ENCODE data around the gene PLEKHG4B. TPM values are rescaled to one million over a fixed set of nuclear protein-coding genes. Genes with fewer than 3 reads are reported as not detected.
"Not testable (repeated sequence)": the region's sequence is repeated elsewhere in the genome, so short reads cannot be mapped to it uniquely, and the experiment has no call there.

The PLEKHG4B gene
- polyA plus RNA-seq, 1 donor (not counting 4 experiments of a cell fraction or from before 2014, with no cell fraction given) = not detected

DNA sequence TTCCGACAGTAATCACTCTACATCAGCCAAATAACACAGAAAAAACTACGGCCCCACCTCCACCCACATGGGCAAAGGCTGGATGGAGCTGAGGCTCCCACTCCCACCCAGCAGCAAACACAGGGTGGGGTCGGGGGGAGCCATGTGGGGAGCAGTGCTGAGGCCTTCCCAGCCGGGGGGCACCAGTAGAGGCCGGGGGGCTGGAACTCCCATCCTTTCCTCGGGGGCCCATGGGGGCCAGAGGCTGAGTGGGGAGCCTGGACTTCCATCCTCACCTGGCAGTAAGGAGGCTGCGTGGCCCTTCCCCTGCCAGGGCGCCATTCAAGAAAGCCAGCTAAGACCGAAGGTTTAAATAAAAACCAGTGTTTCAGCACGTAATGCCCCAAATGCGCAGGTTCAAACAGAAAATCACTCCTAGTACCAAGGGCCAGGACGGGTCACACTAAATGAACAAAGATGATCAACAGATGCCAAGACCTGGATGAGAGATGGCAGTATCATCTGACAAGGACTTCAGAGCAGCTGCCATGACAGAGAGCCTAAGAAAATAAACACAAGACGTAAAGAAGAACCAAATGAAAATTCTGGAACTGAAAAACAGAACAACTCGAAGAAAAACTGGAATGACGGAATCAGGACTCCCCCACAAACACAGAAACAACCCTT is 116.6 kb downstream of the PLEKHG4B start:
- Histone ChIP-seq H3K4me1 (ENCODE audit: control insufficient read depth, extremely low read depth, insufficient read depth, low read length) (no peaks in the 10 kb centered on the region), H3K9me3 (ENCODE audit: control insufficient read depth, low read depth, low read length) (no peaks in the 10 kb centered on the region), H3K27me3 (ENCODE audit: control insufficient read depth, extremely low read depth, insufficient read depth, low read length) (no peaks in the 10 kb centered on the region), H3K4me2 (ENCODE audit: control insufficient read depth, extremely low read depth, insufficient read depth, low read depth, low read length) (no peak overlapping the region), H3K36me3 (ENCODE audit: control insufficient read depth in 2 of 2, extremely low read depth in 1 of 2, insufficient read depth in 2 of 2, low read length in 2 of 2) (peaks cover 5 to 21% of the 10 kb centered on the region in 2 experiments), H3K9me1 (ENCODE audit: control insufficient read depth, extremely low read depth, insufficient read depth, low read length) (no peaks in the 10 kb centered on the region), H3K27ac (ENCODE audit: control insufficient read depth, insufficient read depth, low read length) (no peak overlapping the region), H3K79me2 (ENCODE audit: control insufficient read depth, insufficient read depth, low read length) (peaks cover 39% of the 10 kb centered on the region), H3K4me3 (ENCODE audit: control insufficient read depth in 2 of 3, extremely low read depth in 1 of 3, insufficient read depth in 2 of 3, low read depth in 1 of 3, low read length in 3 of 3) (no peak overlapping the region), H4K20me1 (ENCODE audit: control insufficient read depth, extremely low read depth, insufficient read depth, low read length) (peaks cover 6% of the 10 kb centered on the region), H3K9ac (ENCODE audit: control insufficient read depth, extremely low read depth, insufficient read depth, low read length) (no peak overlapping the region), H2AFZ (ENCODE audit: control insufficient read depth, low read length) (no peak overlapping the region)
- TF ChIP-seq EZH2 (IDR thresholded peaks at IDR 0.05; ENCODE audit: low read length) (no peak), CTCF (optimal IDR thresholded peaks at IDR 0.05 in 1 of 3, IDR thresholded peaks at IDR 0.05 in 1 of 3, conservative IDR thresholded peaks at IDR 0.05 in 1 of 3; ENCODE audit: extremely low read depth in 1 of 3, insufficient read depth in 2 of 3, low read length in 3 of 3) (no peak)
- DNase-seq (ENCODE audit: low read depth, low spot score) = no peak
- dilution Hi-C loops (cut with MboI; ENCODE audit: extremely low pct_ligation_motif_present, low sequenced_read_pairs) = no loop called here
- FAIRE-seq = no peak

DNA sequence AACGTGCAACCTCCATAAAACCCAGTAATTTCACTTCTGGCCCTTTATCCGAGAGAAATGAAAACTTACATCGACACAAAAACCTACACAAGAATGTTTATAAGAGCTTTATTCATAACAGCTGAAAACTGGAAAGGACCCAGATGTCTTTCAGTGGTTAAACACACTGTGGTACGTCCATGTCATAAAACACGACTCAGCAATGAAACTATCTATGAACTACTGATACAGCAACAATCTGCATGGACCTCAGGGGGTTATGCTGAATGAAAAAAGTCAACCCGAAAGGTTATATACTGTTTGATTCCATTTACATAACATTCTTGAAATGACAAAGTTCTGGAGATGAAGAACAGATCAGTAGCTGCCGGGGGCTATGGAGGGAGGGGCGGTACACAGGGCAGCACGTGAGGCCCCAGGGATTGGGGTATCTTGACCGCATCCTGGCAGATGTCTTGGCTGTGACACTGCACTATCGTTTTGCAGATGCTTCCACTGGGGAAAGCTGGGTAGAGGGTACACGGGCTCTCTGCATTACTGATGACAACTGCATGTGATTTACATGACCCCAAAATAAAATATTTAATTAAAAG is 121.9 kb downstream of the PLEKHG4B start:
- TF ChIP-seq EZH2 (IDR thresholded peaks at IDR 0.05; ENCODE audit: low read length) (no peak), CTCF (optimal IDR thresholded peaks at IDR 0.05 in 1 of 3, IDR thresholded peaks at IDR 0.05 in 1 of 3, conservative IDR thresholded peaks at IDR 0.05 in 1 of 3; ENCODE audit: extremely low read depth in 1 of 3, insufficient read depth in 2 of 3, low read length in 3 of 3) (no peak)
- Histone ChIP-seq H3K4me3 (ENCODE audit: control insufficient read depth in 2 of 3, extremely low read depth in 1 of 3, insufficient read depth in 2 of 3, low read depth in 1 of 3, low read length in 3 of 3) (no peak overlapping the region), H3K79me2 (ENCODE audit: control insufficient read depth, insufficient read depth, low read length) (peaks cover 39% of the 10 kb centered on the region), H2AFZ (ENCODE audit: control insufficient read depth, low read length) (no peak overlapping the region), H3K4me2 (ENCODE audit: control insufficient read depth, extremely low read depth, insufficient read depth, low read depth, low read length) (no peak overlapping the region), H3K4me1 (ENCODE audit: control insufficient read depth, extremely low read depth, insufficient read depth, low read length) (peaks cover 4% of the 10 kb centered on the region), H3K9me3 (ENCODE audit: control insufficient read depth, low read depth, low read length) (no peaks in the 10 kb centered on the region), H3K9me1 (ENCODE audit: control insufficient read depth, extremely low read depth, insufficient read depth, low read length) (no peaks in the 10 kb centered on the region), H4K20me1 (ENCODE audit: control insufficient read depth, extremely low read depth, insufficient read depth, low read length) (peaks cover 4% of the 10 kb centered on the region), H3K27me3 (ENCODE audit: control insufficient read depth, extremely low read depth, insufficient read depth, low read length) (no peaks in the 10 kb centered on the region), H3K9ac (ENCODE audit: control insufficient read depth, extremely low read depth, insufficient read depth, low read length) (no peak overlapping the region), H3K27ac (ENCODE audit: control insufficient read depth, insufficient read depth, low read length) (no peak overlapping the region), H3K36me3 (ENCODE audit: control insufficient read depth in 2 of 2, extremely low read depth in 1 of 2, insufficient read depth in 2 of 2, low read length in 2 of 2) (peaks cover 2 to 8% of the 10 kb centered on the region in 2 experiments)
- FAIRE-seq = no peak
- no peak for DNase-seq (ENCODE audit: low read depth, low spot score)
- dilution Hi-C loops (cut with MboI; ENCODE audit: extremely low pct_ligation_motif_present, low sequenced_read_pairs) = no loop called here

GRCh38 chr5:215256-215655 is 123.3 kb downstream of the PLEKHG4B start:
- H4K20me1 ChIP-seq (ENCODE audit: control insufficient read depth, extremely low read depth, insufficient read depth, low read length); DNase-seq (ENCODE audit: low read depth, low spot score); H3K27me3 ChIP-seq (ENCODE audit: control insufficient read depth, extremely low read depth, insufficient read depth, low read length); H3K9me1 ChIP-seq (ENCODE audit: control insufficient read depth, extremely low read depth, insufficient read depth, low read length); H3K9me3 ChIP-seq (ENCODE audit: control insufficient read depth, low read depth, low read length); dilution Hi-C loops (cut with MboI; ENCODE audit: extremely low pct_ligation_motif_present, low sequenced_read_pairs); H3K9ac ChIP-seq (ENCODE audit: control insufficient read depth, extremely low read depth, insufficient read depth, low read length); FAIRE-seq; H3K36me3 ChIP-seq (ENCODE audit: control insufficient read depth in 2 of 2, extremely low read depth in 1 of 2, insufficient read depth in 2 of 2, low read length in 2 of 2); H2AFZ ChIP-seq (ENCODE audit: control insufficient read depth, low read length): not testable (repeated sequence)
- Histone ChIP-seq H3K4me3 (ENCODE audit: control insufficient read depth in 2 of 3, extremely low read depth in 1 of 3, insufficient read depth in 2 of 3, low read depth in 1 of 3, low read length in 3 of 3) (peak overlapping the region in 2 of 3 experiments; percentile 15 to 19), H3K27ac (ENCODE audit: control insufficient read depth, insufficient read depth, low read length) (peak overlapping the region; percentile 39), H3K4me1 (ENCODE audit: control insufficient read depth, extremely low read depth, insufficient read depth, low read length) (peaks cover 10% of the 10 kb centered on the region), H3K4me2 (ENCODE audit: control insufficient read depth, extremely low read depth, insufficient read depth, low read depth, low read length) (peak overlapping the region; percentile 56), H3K79me2 (ENCODE audit: control insufficient read depth, insufficient read depth, low read length) (peaks cover 44% of the 10 kb centered on the region)

Data from keratinocyte (primary cell).